Myocyte (in vitro differentiated cells): Measurements from ENCODE around the gene SFSWAP. TPM values are rescaled to one million over a fixed set of nuclear protein-coding genes. Genes with fewer than 3 reads are reported as not detected.
"Not testable (repeated sequence)": the region's sequence is repeated elsewhere in the genome, so short reads cannot be mapped to it uniquely, and the experiment has no call there.

Experiments
- DNase-seq: peaks from one replicate; pipeline ENCODE4 v3.0.0-alpha.2; 2012; ENCODE audit warnings: low read depth
- total RNA-seq: library from RNA; depleted of rRNA; stranded (reverse); fragments of >200 nt; gene quantifications from 2 replicates; pipeline ENCODE4 v1.2.3, GENCODE V29; 2014

Gene SFSWAP
- total RNA-seq, 1 donor from 2014 or later = 24.0 TPM

GRCh38 chr12:131735476-131736445 is 24.9 kb downstream of the SFSWAP start:
- DNase-seq = no peak

- no peak for DNase-seq
Observed at GRCh38 chr12:131736446-131737149, 25.7 kb downstream of the SFSWAP start.

- peak; percentile 31 for DNase-seq
Observed at GRCh38 chr12:131737150-131737827, 26.4 kb downstream of the SFSWAP start.

GRCh38 chr12:131738196-131738595 is 27.3 kb downstream of the SFSWAP start:
- peak; percentile 46 for DNase-seq

- peak; percentile 70 for DNase-seq
Observed at GRCh38 chr12:131740626-131741025, 29.7 kb downstream of the SFSWAP start.

GRCh38 chr12:131742761-131743160 is 31.9 kb downstream of the SFSWAP start:
- DNase-seq = not testable (repeated sequence)

GRCh38 chr12:131743410-131743809 is 32.5 kb downstream of the SFSWAP start:
- DNase-seq = not testable (repeated sequence)

- DNase-seq = not testable (repeated sequence)
Observed at GRCh38 chr12:131743880-131744279, 33.0 kb downstream of the SFSWAP start.

- not testable (repeated sequence) for DNase-seq
Observed at GRCh38 chr12:131744675-131745074, 33.8 kb downstream of the SFSWAP start.

- no peak for DNase-seq
Observed at GRCh38 chr12:131745706-131746105, 34.8 kb downstream of the SFSWAP start.

- DNase-seq = no peak
Observed at GRCh38 chr12:131747276-131748177, 36.6 kb downstream of the SFSWAP start.

GRCh38 chr12:131749618-131750315 is 38.9 kb downstream of the SFSWAP start:
- DNase-seq = peak; percentile 60

GRCh38 chr12:131751335-131751734 is 40.4 kb downstream of the SFSWAP start:
- no peak for DNase-seq

GRCh38 chr12:131752451-131752850 is 41.6 kb downstream of the SFSWAP start:
- DNase-seq = no peak

GRCh38 chr12:131753005-131753404 is 42.1 kb downstream of the SFSWAP start:
- DNase-seq = no peak

- DNase-seq = no peak
Observed at GRCh38 chr12:131753757-131754156, 42.9 kb downstream of the SFSWAP start.

GRCh38 chr12:131754184-131754583 is 43.3 kb downstream of the SFSWAP start:
- no peak for DNase-seq

GRCh38 chr12:131755305-131756113 is 44.6 kb downstream of the SFSWAP start:
- no peak for DNase-seq

GRCh38 chr12:131756441-131756840 is 45.6 kb downstream of the SFSWAP start:
- no peak for DNase-seq
